OCI-LY1 (cell line): ENCODE measurements around the gene LAMA3.

Experiments used
- H2AFZ ChIP-seq: fragments of 200-600 bp; sonication (generic), shearing (Covaris generic); 2 replicates; pipeline ENCODE4 v1.6.0; 2014; ENCODE audit warnings: antibody characterized with exemption, mild to moderate bottlenecking, low read length
- H3F3A ChIP-seq: fragments of 200-600 bp; sonication (generic), shearing (Covaris generic); 2 replicates; pipeline ENCODE4 v1.6.0; 2014; ENCODE audit warnings: mild to moderate bottlenecking, antibody characterized with exemption, low read length, moderate library complexity; ENCODE audit not compliant: insufficient read depth
- H3K27ac ChIP-seq: fragments of 200-600 bp; sonication (generic); 2 replicates; pipeline ENCODE4 v1.5.1; 2014; ENCODE audit warnings: low read length, mixed run types, mild to moderate bottlenecking, low read depth; ENCODE audit not compliant: poor library complexity, severe bottlenecking
- H3K27me3 ChIP-seq: fragments of 200-600 bp; sonication (generic); 2 replicates; pipeline ENCODE4 v1.6.0; 2014; ENCODE audit warnings: antibody characterized with exemption, mild to moderate bottlenecking, low read length, moderate library complexity; ENCODE audit not compliant: insufficient read depth
- H3K36me3 ChIP-seq: fragments of 200-600 bp; sonication (generic); 2 replicates; pipeline ENCODE4 v1.6.1; 2014; ENCODE audit warnings: mild to moderate bottlenecking, antibody characterized with exemption, low read length, moderate library complexity, mixed read lengths; ENCODE audit not compliant: insufficient read depth
- H3K4me1 ChIP-seq: fragments of 200-600 bp; sonication (generic); 2 replicates; pipeline ENCODE4 v1.5.1; 2014; ENCODE audit warnings: mild to moderate bottlenecking, low read length, moderate library complexity; ENCODE audit not compliant: insufficient read depth, severe bottlenecking
- H3K4me2 ChIP-seq: fragments of 200-600 bp; sonication (generic), shearing (Covaris generic); 2 replicates; pipeline ENCODE4 v1.6.1; 2014; ENCODE audit warnings: low read length
- H3K4me3 ChIP-seq: fragments of 200-600 bp; sonication (generic); 2 replicates; pipeline ENCODE4 v1.5.1; 2014; ENCODE audit warnings: low read length, low read depth, mild to moderate bottlenecking, mixed read lengths; ENCODE audit not compliant: poor library complexity, severe bottlenecking
- H3K79me2 ChIP-seq: fragments of 200-600 bp; shearing (Covaris generic); 2 replicates; pipeline ENCODE4 v1.6.1; 2016; ENCODE audit warnings: mixed run types, low read length, mixed read lengths; ENCODE audit not compliant: insufficient read depth
- H3K9ac ChIP-seq: fragments of 200-600 bp; sonication (generic), shearing (Covaris generic); 2 replicates; pipeline ENCODE4 v1.6.1; 2014; ENCODE audit warnings: mild to moderate bottlenecking, low read length, mixed read lengths
- H3K9me2 ChIP-seq: fragments of 200-600 bp; sonication (generic), shearing (Covaris generic); 2 replicates; pipeline ENCODE4 v1.6.1; 2014; ENCODE audit warnings: low read depth, mild to moderate bottlenecking, low read length, mixed read lengths
- H3K9me3 ChIP-seq: fragments of 200-600 bp; shearing (Covaris generic); 2 replicates; pipeline ENCODE4 v1.6.1; 2014; ENCODE audit warnings: low read length, mixed read lengths
- H4K20me1 ChIP-seq: fragments of 200-600 bp; sonication (generic), shearing (Covaris generic); 2 replicates; pipeline ENCODE4 v1.6.0; 2016; ENCODE audit warnings: mild to moderate bottlenecking, low read length; ENCODE audit not compliant: insufficient read depth
- CTCF ChIP-seq: fragments of 200-600 bp; sonication (generic), shearing (Covaris generic); IDR thresholded peaks from 2 replicates; pipeline ENCODE4 v1.5.1; 2017; ENCODE audit warnings: mild to moderate bottlenecking, antibody characterized with exemption, low read length, moderate library complexity, mixed read lengths
- EZH2 ChIP-seq: fragments of 200-600 bp; sonication (generic), shearing (Covaris generic); IDR thresholded peaks from 2 replicates; pipeline ENCODE4 v1.8.0; 2017; ENCODE audit warnings: borderline replicate concordance, mixed run types, mild to moderate bottlenecking, antibody characterized with exemption, low read length, moderate library complexity, mixed read lengths

The LAMA3 gene

DNA sequence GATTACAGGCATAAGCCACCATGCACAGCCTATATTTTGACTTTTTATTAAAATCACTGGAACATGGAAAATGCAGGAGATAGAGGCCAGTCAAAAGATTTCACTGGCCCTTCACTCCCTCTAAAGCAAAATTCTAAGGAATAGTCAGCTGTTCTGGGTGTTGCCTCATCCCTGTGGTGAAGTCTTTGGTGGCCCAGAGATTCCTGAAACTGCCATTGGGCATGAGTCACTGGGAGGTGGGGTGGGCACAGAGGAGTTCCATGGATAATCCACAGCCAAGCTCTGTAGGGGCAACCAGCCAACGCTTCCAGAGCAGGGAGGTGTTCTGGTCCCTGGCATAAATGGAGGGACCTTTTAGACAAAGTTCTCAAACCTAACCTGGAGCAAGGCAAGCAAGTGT, 235.6 kb downstream of the LAMA3 start:
- H3K9me2 ChIP-seq: no peaks in the 10 kb centered on the region
- no peaks in the 10 kb centered on the region for H4K20me1 ChIP-seq
- no peaks in the 10 kb centered on the region for H3K4me1 ChIP-seq
- H3K36me3 ChIP-seq: no peaks in the 10 kb centered on the region
- H3K27me3 ChIP-seq: no peaks in the 10 kb centered on the region
- H3K4me2 ChIP-seq: no peak overlapping the region
- H2AFZ ChIP-seq: no peak overlapping the region
- H3K79me2 ChIP-seq: no peaks in the 10 kb centered on the region
- no peak overlapping the region for H3K4me3 ChIP-seq
- no peaks in the 10 kb centered on the region for H3K9me3 ChIP-seq
- no peak overlapping the region for H3K27ac ChIP-seq
- H3F3A ChIP-seq: no peaks in the 10 kb centered on the region
- TF ChIP-seq CTCF: no peak
- TF ChIP-seq EZH2: no peak
- no peak overlapping the region for H3K9ac ChIP-seq

GRCh38 chr18:23926571-23926970, 237.3 kb downstream of the LAMA3 start:
- Histone ChIP-seq H4K20me1 (no peaks in the 10 kb centered on the region), H3K9me2 (no peaks in the 10 kb centered on the region), H3F3A (no peaks in the 10 kb centered on the region), H3K4me1 (no peaks in the 10 kb centered on the region), H2AFZ (no peak overlapping the region), H3K4me2 (no peak overlapping the region), H3K27ac (no peak overlapping the region), H3K36me3 (no peaks in the 10 kb centered on the region), H3K9me3 (no peaks in the 10 kb centered on the region), H3K27me3 (no peaks in the 10 kb centered on the region), H3K4me3 (no peak overlapping the region), H3K9ac (no peak overlapping the region), H3K79me2 (no peaks in the 10 kb centered on the region)
- no peak for TF ChIP-seq CTCF
- TF ChIP-seq EZH2: no peak

DNA sequence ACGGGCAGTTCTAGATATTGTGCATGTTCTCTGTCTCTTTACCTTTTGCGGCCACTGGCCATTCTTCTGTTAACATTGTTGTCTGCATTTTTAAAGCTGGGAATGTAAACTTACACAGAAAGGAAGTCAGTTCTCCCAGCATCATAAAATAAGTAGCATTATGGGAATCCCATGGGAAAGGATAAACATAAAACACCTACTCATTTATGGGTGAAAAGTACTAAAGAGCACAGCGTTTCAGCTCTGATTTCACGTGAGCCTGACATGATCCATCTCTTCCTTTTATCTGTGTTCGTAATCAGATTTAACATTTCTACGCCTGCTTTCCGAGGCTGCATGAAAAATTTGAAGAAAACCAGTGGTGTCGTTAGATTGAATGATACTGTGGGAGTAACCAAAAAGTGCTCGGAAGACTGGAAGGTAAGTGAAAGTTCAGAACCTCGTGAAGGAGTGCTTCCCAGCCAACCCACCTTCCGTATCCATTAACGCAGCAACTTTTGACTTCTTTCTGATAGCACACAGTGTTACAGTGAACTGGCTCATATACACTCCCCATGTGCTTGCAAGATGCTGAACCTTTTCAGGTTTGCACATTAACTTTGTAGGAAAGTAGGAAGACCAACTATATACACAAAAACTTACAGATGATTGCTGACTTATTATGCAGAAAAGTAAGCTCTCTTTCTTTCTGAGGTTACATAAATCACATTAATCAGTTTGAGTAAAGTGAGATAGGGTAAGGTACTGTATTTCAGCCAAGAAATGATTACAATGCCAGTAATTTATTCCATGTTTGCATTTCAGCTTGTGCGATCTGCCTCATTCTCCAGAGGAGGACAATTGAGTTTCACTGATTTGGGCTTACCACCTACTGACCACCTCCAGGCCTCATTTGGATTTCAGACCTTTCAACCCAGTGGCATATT, 238.8 kb downstream of the LAMA3 start:
- H3K4me3 ChIP-seq: no peak overlapping the region
- H2AFZ ChIP-seq: no peak overlapping the region
- H3K4me2 ChIP-seq: no peak overlapping the region
- H3F3A ChIP-seq: no peaks in the 10 kb centered on the region
- no peaks in the 10 kb centered on the region for H3K9me3 ChIP-seq
- no peaks in the 10 kb centered on the region for H3K27me3 ChIP-seq
- no peaks in the 10 kb centered on the region for H3K36me3 ChIP-seq
- no peak overlapping the region for H3K9ac ChIP-seq
- TF ChIP-seq CTCF (no peak), EZH2 (no peak)
- no peaks in the 10 kb centered on the region for H3K79me2 ChIP-seq
- H3K9me2 ChIP-seq: no peaks in the 10 kb centered on the region
- H3K27ac ChIP-seq: no peak overlapping the region
- no peaks in the 10 kb centered on the region for H4K20me1 ChIP-seq
- no peaks in the 10 kb centered on the region for H3K4me1 ChIP-seq
